Activated T-cell treated with anti-CD3 and anti-CD28 coated beads, Interleukin-2, amount 50 U/mL, for 4 hours (primary cell): Measurements from ENCODE around the gene EVC. TPM values are rescaled to one million over a fixed set of nuclear protein-coding genes. Genes with fewer than 3 reads are reported as not detected.
"Not testable (repeated sequence)": the region's sequence is repeated elsewhere in the genome, so short reads cannot be mapped to it uniquely, and the experiment has no call there.

ENCODE experiments used
- ATAC-seq, 2 donors: fragments of 200-7000 bp; cut with Tn5 transposase; one replicate each; pipeline ENCODE4 v1.10.0; 2021
- DNase-seq: peaks from one replicate; pipeline ENCODE4 v3.0.0-alpha.2; 2020
- H3K27me3 Mint-ChIP-seq: one replicate; pipeline ENCODE4 v1.8.0; 2021; ENCODE audit warnings: low read depth, mixed read lengths
- H3K36me3 Mint-ChIP-seq: one replicate; pipeline ENCODE4 v1.8.0; 2022; ENCODE audit warnings: mixed read lengths; ENCODE audit not compliant: insufficient read depth
- H3K4me1 Mint-ChIP-seq: one replicate; pipeline ENCODE4 v1.8.0; 2021; ENCODE audit warnings: low read depth, mixed read lengths
- H3K4me3 Mint-ChIP-seq: one replicate; pipeline ENCODE4 v1.8.0; 2021; ENCODE audit warnings: mild to moderate bottlenecking, moderate library complexity, mixed read lengths
- H3K9me3 Mint-ChIP-seq: one replicate; pipeline ENCODE4 v1.8.0; 2021; ENCODE audit warnings: mixed read lengths
- total RNA-seq, 3 donors: library from RNA; stranded (reverse); gene quantifications; one replicate each; pipeline ENCODE4 v1.2.1, GENCODE V29; 2021

The EVC gene
- total RNA-seq, 3 donors from 2014 or later: 1.1 to 3.0 (median 1.4) TPM

DNA sequence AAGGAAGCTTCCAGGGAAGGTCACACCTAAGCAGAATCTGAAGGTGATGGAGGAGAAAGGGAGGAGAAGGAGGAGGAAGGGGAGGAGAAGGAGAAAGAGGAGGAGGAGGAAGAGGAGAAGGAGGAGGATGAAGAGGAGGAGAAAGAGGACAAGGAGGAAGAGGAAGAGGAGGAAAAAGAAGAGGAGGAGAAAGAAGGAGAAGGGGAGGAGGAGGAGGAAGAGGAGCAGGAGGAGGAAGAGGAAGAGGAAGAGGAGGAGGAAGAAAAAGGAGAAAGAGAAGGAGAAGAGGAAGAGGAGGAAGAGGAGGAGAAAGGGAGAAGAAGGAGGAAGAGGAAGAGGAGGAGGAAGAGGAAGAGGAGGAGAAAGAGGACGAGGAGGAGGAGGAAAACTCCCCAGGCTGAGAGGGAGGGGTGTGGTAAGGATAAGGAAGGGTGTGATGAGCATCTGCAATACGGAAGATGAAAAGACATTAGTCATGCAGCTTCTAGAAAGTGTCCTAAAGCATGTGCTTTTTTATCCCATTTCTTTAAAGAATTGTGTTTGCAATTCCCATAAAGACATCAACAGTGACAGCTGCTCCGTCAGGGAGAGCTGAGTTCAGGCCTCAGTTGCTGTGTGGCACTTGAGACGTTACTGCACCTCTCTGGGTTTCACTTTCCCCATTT, 140.8 kb downstream of the EVC start:
- ATAC-seq (no peak), DNase-seq (no peak)
- H3K27me3 Mint-ChIP-seq: peaks cover 13% of the 10 kb centered on the region
- H3K4me3 Mint-ChIP-seq: no peak overlapping the region
- no peaks in the 10 kb centered on the region for H3K36me3 Mint-ChIP-seq
- no peaks in the 10 kb centered on the region for H3K9me3 Mint-ChIP-seq
- no peaks in the 10 kb centered on the region for H3K4me1 Mint-ChIP-seq

DNA sequence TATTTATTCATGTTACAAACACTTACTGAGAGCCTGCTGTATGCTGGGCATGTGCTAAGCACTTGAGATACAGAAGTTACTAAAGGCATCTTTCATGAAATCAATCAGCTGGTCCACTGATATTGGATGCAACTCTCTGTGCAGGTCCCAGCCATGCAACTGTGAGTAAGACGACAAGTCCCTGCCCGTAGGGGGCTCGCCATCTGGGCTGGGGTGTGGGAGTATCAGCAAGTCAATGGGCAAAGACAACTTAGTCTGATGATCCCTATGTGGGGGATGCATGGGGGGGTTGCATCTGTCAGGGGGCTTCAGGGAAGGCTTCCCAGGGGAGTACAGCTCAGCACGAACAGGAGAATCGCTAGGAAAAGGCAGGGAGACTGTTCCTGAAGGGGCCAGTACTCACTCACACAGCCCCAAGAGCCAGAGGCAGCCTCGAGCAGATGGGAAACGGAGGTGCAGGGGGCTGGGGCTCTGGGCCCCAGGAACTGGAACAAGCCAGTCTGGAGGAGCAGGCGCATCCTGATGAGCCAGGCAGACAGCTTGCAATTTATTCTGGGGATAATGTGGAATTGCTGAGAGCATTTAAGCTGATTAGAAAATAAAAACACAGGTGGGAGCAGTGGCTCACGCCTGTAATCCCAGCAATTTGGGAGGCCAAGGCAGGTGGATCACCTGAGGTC, 141.7 kb downstream of the EVC start:
- peaks cover 13% of the 10 kb centered on the region for H3K27me3 Mint-ChIP-seq
- no peaks in the 10 kb centered on the region for H3K36me3 Mint-ChIP-seq
- H3K4me3 Mint-ChIP-seq: no peak overlapping the region
- H3K4me1 Mint-ChIP-seq: no peaks in the 10 kb centered on the region
- DNase-seq (no peak), ATAC-seq (no peak)
- H3K9me3 Mint-ChIP-seq: no peaks in the 10 kb centered on the region

DNA sequence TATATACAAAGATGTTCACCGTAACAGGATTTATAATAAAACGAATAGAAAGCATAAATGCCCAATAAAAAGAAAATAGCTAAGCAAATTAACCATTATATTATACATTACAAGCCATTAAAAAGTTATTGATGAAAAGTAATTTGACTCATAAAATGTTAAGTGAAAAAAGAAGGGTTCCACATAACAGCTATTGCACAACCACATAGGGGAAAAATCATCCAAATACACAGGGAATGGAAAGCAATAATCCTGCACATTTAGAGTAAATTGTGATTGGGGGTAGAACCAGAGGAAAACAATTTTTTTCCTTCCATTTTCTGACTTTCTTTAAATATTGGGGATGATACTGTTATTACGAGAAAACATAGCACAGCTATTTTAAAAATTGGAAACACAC, 143.9 kb downstream of the EVC start:
- Mint-ChIP-seq H3K4me1 (no peaks in the 10 kb centered on the region), H3K9me3 (no peaks in the 10 kb centered on the region), H3K27me3 (peaks cover 12% of the 10 kb centered on the region), H3K36me3 (no peaks in the 10 kb centered on the region), H3K4me3 (no peak overlapping the region)
- DNase-seq: no peak
- no peak for ATAC-seq

DNA sequence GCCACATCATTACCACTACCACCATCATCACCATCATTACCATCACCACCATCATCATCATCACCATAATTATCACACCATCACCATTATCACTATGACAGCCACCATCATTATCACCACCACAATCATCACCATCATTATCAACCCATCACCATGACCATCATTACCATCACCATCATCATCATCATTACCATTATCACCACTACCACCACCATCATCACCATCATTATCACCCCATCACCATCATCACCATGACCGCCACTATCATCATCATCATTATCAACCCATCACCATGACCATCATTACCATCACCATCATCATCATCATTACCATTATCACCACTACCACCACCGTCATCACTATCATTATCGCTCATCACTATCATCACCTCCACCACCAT, 145.4 kb downstream of the EVC start:
- not testable (repeated sequence) for H3K4me1 Mint-ChIP-seq, H3K36me3 Mint-ChIP-seq, ATAC-seq, H3K9me3 Mint-ChIP-seq, DNase-seq, H3K27me3 Mint-ChIP-seq, H3K4me3 Mint-ChIP-seq

DNA sequence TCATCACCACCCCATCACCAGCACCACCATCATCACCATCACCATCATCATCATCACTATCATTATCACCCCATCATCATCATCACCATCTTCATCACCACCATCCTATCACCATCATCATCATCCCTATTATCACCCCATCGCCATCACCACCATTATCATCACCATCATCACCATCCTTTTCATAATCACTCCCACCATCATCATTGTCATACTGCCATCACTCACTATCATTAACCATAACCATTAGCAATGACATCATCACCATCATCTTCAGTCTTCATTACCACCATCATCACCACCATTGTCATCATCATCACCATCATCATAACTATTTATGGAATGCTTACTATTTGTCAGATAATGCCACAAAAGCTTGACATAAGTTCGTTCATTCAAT, 146.2 kb downstream of the EVC start:
- ATAC-seq: no peak
- Mint-ChIP-seq H3K9me3 (no peaks in the 10 kb centered on the region), H3K4me1 (no peaks in the 10 kb centered on the region), H3K4me3 (no peak overlapping the region), H3K27me3 (peaks cover 5% of the 10 kb centered on the region), H3K36me3 (no peaks in the 10 kb centered on the region)
- no peak for DNase-seq

DNA sequence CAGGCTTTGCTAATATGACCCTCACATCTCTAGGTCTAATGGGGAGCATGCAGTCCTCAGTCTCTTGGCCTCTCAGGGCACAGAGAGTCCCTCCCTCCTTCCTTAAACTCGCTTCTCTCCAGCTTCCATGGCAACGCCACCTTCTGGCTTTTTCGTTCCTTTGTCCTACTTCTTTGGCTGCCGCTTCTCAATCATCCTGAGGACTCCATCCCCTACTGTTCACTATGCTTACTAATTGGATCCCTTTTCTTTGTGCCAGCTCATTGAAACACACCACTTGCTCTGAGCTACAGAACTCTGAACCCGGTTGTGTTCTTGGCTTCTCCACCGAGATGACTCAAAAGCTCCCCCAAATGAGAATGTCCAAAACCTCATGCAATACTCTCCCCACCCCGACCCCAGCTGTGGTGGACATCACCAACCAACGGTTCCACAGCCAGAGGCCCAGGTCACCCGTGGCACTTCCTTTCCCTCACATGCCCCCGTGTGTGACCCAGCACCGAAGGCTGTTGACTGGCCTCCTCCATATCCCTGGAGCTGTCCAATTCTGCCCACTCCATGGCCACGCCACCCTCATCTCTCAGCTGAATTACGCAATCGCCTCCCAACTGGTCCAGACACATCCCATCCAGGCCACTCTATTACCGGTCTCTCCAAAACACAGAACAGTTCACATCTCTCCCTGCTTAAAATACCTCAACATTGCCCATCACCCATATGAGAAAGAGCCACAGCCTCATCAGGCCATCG, 147.2 kb downstream of the EVC start:
- ATAC-seq: no peak
- H3K36me3 Mint-ChIP-seq: no peaks in the 10 kb centered on the region
- no peaks in the 10 kb centered on the region for H3K4me1 Mint-ChIP-seq
- no peak for DNase-seq
- H3K27me3 Mint-ChIP-seq: peaks cover 6% of the 10 kb centered on the region
- H3K4me3 Mint-ChIP-seq: no peak overlapping the region
- no peaks in the 10 kb centered on the region for H3K9me3 Mint-ChIP-seq

DNA sequence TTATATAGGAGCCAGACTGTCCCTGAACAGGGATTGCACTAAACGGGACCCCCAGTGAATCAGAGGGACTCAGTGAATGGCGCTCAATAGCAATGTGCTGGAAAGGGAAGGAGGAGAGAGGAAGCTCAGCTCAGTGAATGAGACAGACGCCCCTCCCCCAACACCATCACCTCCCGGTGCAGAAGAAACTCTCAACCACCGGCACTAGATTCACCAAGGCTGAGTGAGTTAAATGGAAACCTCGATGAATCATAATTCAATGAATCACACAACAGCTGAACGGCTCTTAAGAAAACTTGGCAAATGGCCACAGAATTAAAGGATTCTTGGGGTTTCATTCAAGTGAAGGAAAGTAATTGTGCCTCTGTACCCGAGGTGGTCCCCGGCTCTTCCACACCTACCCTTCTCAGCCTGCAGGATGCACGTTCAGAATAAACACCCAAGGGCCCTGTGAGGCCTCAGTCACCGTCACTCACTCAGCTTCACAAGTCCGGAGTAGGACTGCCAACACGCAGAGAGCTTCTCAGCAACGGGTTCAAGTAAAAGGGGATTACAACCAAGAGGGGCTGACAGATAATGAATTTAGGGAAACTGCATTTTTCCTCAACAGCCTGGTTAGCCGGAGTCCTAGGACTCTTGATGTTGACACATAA, 152.6 kb downstream of the EVC start:
- ATAC-seq (peak; percentile 91 to 92), DNase-seq (no peak)
- no peaks in the 10 kb centered on the region for H3K36me3 Mint-ChIP-seq
- H3K4me1 Mint-ChIP-seq: peaks cover 15% of the 10 kb centered on the region
- peaks cover 7% of the 10 kb centered on the region for H3K27me3 Mint-ChIP-seq
- no peak overlapping the region for H3K4me3 Mint-ChIP-seq
- H3K9me3 Mint-ChIP-seq: no peaks in the 10 kb centered on the region

Other genes starting within 250 kb of the EVC start
- gene EVC2, start 2.6 kb upstream of the EVC start, total RNA-seq: under 1 TPM; 0.63 to 0.78 (median 0.76) TPM
- under 1 TPM in 1 of 3 donors, not detected in 2; 0.08 TPM for gene CRMP1, start 181.9 kb downstream of the EVC start, total RNA-seq